SK-N-SH treated with all-trans-retinoic acid at 6 μM for 48 hours (cell line): Measurements from ENCODE around the gene PDE6B.

Experiments
- ATAC-seq: fragments of 200-7000 bp; cut with Tn5 transposase; 3 replicates; pipeline ENCODE4 v1.9.1; 2020; ENCODE audit warnings: mild to moderate bottlenecking, moderate library complexity
- ARNTL ChIP-seq: fragments of 450-650 bp; formaldehyde crosslinking; IDR thresholded peaks from 2 replicates; pipeline ENCODE4 v1.5.0; 2020; ENCODE audit warnings: low read depth, mild to moderate bottlenecking, moderate library complexity, borderline replicate concordance
- CREB5 ChIP-seq: fragments of 250-450 bp; sonication (Bioruptor Pico); IDR thresholded peaks from 2 replicates; pipeline ENCODE4 v1.5.1; 2020; ENCODE audit warnings: low read depth, mild to moderate bottlenecking, moderate library complexity
- CSRNP3 ChIP-seq: fragments of 250-450 bp; sonication (Bioruptor Pico); IDR thresholded peaks from 2 replicates; pipeline ENCODE4 v1.5.1; 2021; ENCODE audit warnings: mild to moderate bottlenecking, moderate library complexity
- GLIS3 ChIP-seq: fragments of 250-450 bp; sonication (Bioruptor Pico); IDR thresholded peaks from 2 replicates; pipeline ENCODE4 v1.5.0; 2020; ENCODE audit warnings: mild to moderate bottlenecking, moderate library complexity
- ISL1 ChIP-seq: fragments of 250-450 bp; sonication (Bioruptor Pico); IDR thresholded peaks from 2 replicates; pipeline ENCODE4 v2.1.2; 2022; ENCODE audit warnings: mild to moderate bottlenecking, moderate library complexity
- OSR1 ChIP-seq: fragments of 250-450 bp; sonication (Bioruptor Pico); IDR thresholded peaks from 2 replicates; pipeline ENCODE4 v1.8.0; 2022; ENCODE audit warnings: moderate library complexity, mild to moderate bottlenecking, inconsistent platforms
- PATZ1 ChIP-seq: fragments of 250-450 bp; sonication (Bioruptor Pico); IDR thresholded peaks from 2 replicates; pipeline ENCODE4 v1.8.0; 2020; ENCODE audit warnings: mild to moderate bottlenecking, moderate library complexity, borderline replicate concordance
- POU6F1 ChIP-seq: fragments of 250-450 bp; sonication (Bioruptor Pico); IDR thresholded peaks from 2 replicates; pipeline ENCODE4 v1.8.0; 2021; ENCODE audit warnings: low read depth, mild to moderate bottlenecking, moderate library complexity, borderline replicate concordance
- PPARA ChIP-seq: fragments of 250-450 bp; sonication (Bioruptor Pico); IDR thresholded peaks from 2 replicates; pipeline ENCODE4 v1.5.0; 2020; ENCODE audit warnings: mild to moderate bottlenecking, borderline replicate concordance
- RARB ChIP-seq: fragments of 250-450 bp; sonication (Bioruptor Pico); IDR thresholded peaks from 2 replicates; pipeline ENCODE4 v1.8.0; 2021; ENCODE audit warnings: mild to moderate bottlenecking, moderate library complexity
- SNAI2 ChIP-seq: fragments of 250-450 bp; sonication (Bioruptor Pico); IDR thresholded peaks from 2 replicates; pipeline ENCODE4 v1.5.0; 2020; ENCODE audit warnings: mild to moderate bottlenecking, moderate library complexity
- TCF4 ChIP-seq: fragments of 250-450 bp; sonication (Bioruptor Pico); IDR thresholded peaks from 2 replicates; pipeline ENCODE4 v1.8.0; 2021; ENCODE audit warnings: mild to moderate bottlenecking, moderate library complexity, borderline replicate concordance
- TOX ChIP-seq: fragments of 250-450 bp; sonication (Bioruptor Pico); IDR thresholded peaks from 2 replicates; pipeline ENCODE4 v1.8.0; 2021; ENCODE audit warnings: mild to moderate bottlenecking, moderate library complexity, borderline replicate concordance
- TSHZ2 ChIP-seq: fragments of 250-450 bp; sonication (Bioruptor Pico); IDR thresholded peaks from 2 replicates; pipeline ENCODE4 v1.5.0; 2020; ENCODE audit warnings: mild to moderate bottlenecking, moderate library complexity
- ZC3H10 ChIP-seq: fragments of 250-450 bp; sonication (Bioruptor Pico); IDR thresholded peaks from 2 replicates; pipeline ENCODE4 v1.5.1; 2021; ENCODE audit warnings: mild to moderate bottlenecking, moderate library complexity
- ZFP30 ChIP-seq: fragments of 450-650 bp; formaldehyde crosslinking; IDR thresholded peaks from 2 replicates; pipeline ENCODE4 v1.5.0; 2022; ENCODE audit warnings: mild to moderate bottlenecking, moderate library complexity
- ZNF565 ChIP-seq: fragments of 450-650 bp; formaldehyde crosslinking; conservative IDR thresholded peaks from 2 replicates; pipeline ENCODE4 v1.5.0; 2020; ENCODE audit warnings: low read depth, mild to moderate bottlenecking, moderate library complexity
- ZNF70 ChIP-seq: fragments of 450-650 bp; formaldehyde crosslinking; IDR thresholded peaks from 2 replicates; pipeline ENCODE4 v1.5.0; 2020; ENCODE audit warnings: mild to moderate bottlenecking, moderate library complexity
- ZNF8 ChIP-seq: fragments of 450-650 bp; formaldehyde crosslinking; IDR thresholded peaks from 2 replicates; pipeline ENCODE4 v1.5.0; 2020; ENCODE audit warnings: mild to moderate bottlenecking, moderate library complexity

The PDE6B gene

GRCh38 chr4:576991-577498 is 48.3 kb upstream of the PDE6B start (continued):
- no peak for TF ChIP-seq ZFP30 (CRISPR knock-in tag)
- no peak for TF ChIP-seq ZNF565 (CRISPR knock-in tag)
- TF ChIP-seq TOX = no peak

GRCh38 chr4:577499-578450 is 47.6 kb upstream of the PDE6B start:
- no peak for TF ChIP-seq ARNTL (CRISPR knock-in tag)
- no peak for TF ChIP-seq ZC3H10
- no peak for TF ChIP-seq RARB (CRISPR knock-in tag)
- no peak for TF ChIP-seq SNAI2 (CRISPR knock-in tag)
- TF ChIP-seq TSHZ2 = no peak
- TF ChIP-seq ZFP30 (CRISPR knock-in tag) = no peak
- no peak for TF ChIP-seq OSR1 (CRISPR knock-in tag)
- no peak for TF ChIP-seq PATZ1 (CRISPR knock-in tag)
- TF ChIP-seq TOX = no peak
- no peak for TF ChIP-seq GLIS3 (CRISPR knock-in tag)
- no peak for TF ChIP-seq TCF4 (CRISPR knock-in tag)
- TF ChIP-seq PPARA (CRISPR knock-in tag) = no peak
- no peak for TF ChIP-seq POU6F1 (CRISPR knock-in tag)
- TF ChIP-seq, all 23 proteins: peak for 0
- no peak; the same call in 2 of the 3 replicates for ATAC-seq

- no peak for TF ChIP-seq ISL1 (CRISPR knock-in tag)
- no peak for TF ChIP-seq SNAI2 (CRISPR knock-in tag)
- TF ChIP-seq ZFP30 (CRISPR knock-in tag) = no peak
- TF ChIP-seq TOX = no peak
- no peak for TF ChIP-seq PPARA (CRISPR knock-in tag)
- no peak for TF ChIP-seq ZNF8
- TF ChIP-seq GLIS3 (CRISPR knock-in tag) = no peak
- no peak for TF ChIP-seq CSRNP3 (CRISPR knock-in tag)
- no peak for TF ChIP-seq CREB5 (CRISPR knock-in tag)
- TF ChIP-seq TCF4 (CRISPR knock-in tag) = no peak
- TF ChIP-seq ZNF70 (CRISPR knock-in tag) = no peak
- TF ChIP-seq TSHZ2 = no peak
- TF ChIP-seq, all 23 proteins: peak for 0
- ATAC-seq = no peak
These were observed 46.6 kb upstream of the PDE6B start for GRCh38 chr4:578451-579443.
